Heart left ventricle (tissue), 16 donors: ENCODE measurements around the gene ZMIZ1. TPM values are rescaled to one million over a fixed set of nuclear protein-coding genes. Genes with fewer than 3 reads are reported as not detected.

Source experiments
- ATAC-seq, 4 donors: fragments of 200-7000 bp; cut with Tn5 transposase; one replicate each; pipeline ENCODE4 v1.9.1; 2020 to 2022; ENCODE audit warnings: moderate library complexity in 4 of 4, mild to moderate bottlenecking in 3 of 4, moderate number of reproducible peaks in 1 of 4
- DNase-seq, 5 donors: peaks; one replicate each; pipeline ENCODE4 v3.0.0-alpha.2; 2020
- H3K27ac ChIP-seq, 12 donors: fragments of 200-600 bp; sonication (generic) in 4 of 12; one replicate each; pipeline versions ENCODE4 v1.5.0 to v1.8.0; 2016 to 2022; ENCODE audit warnings: mild to moderate bottlenecking in 2 of 12
- H3K27me3 ChIP-seq, 9 donors: fragments of 200-600 bp; sonication (generic) in 2 of 9; one replicate each; pipeline versions ENCODE4 v1.5.1 to v1.8.0; 2016 to 2022; ENCODE audit warnings: mild to moderate bottlenecking in 3 of 9
- H3K36me3 ChIP-seq, 9 donors: fragments of 200-600 bp; sonication (generic) in 2 of 9; one replicate each; pipeline versions ENCODE4 v1.5.0 to v1.8.0; 2018 to 2022; ENCODE audit warnings: mild to moderate bottlenecking in 2 of 9
- H3K4me1 ChIP-seq, 12 donors: fragments of 200-600 bp; sonication (generic) in 4 of 12; one replicate each; pipeline versions ENCODE4 v1.5.0 to v1.8.0; 2016 to 2022; ENCODE audit warnings: mild to moderate bottlenecking in 3 of 12
- H3K4me3 ChIP-seq, 12 donors: fragments of 200-600 bp; sonication (generic) in 4 of 12; one replicate each; pipeline versions ENCODE4 v1.5.0 to v1.8.0; 2017 to 2022; ENCODE audit warnings: mild to moderate bottlenecking in 9 of 12, moderate library complexity in 4 of 12
- H3K9me3 ChIP-seq, 12 donors: fragments of 200-600 bp; sonication (generic) in 4 of 12; one replicate each; pipeline versions ENCODE4 v1.5.0 to v1.8.0; 2016 to 2022; ENCODE audit warnings: mild to moderate bottlenecking in 1 of 12
- POLR2A ChIP-seq, 2 donors: fragments of 450-650 bp; IDR thresholded peaks; one replicate each; pipeline ENCODE4 v1.6.1; 2017; ENCODE audit warnings: antibody characterized with exemption in 2 of 2, mild to moderate bottlenecking in 2 of 2, moderate library complexity in 2 of 2
- WGBS, 4 donors: extraction: QIAGEN DNeasy Blood & Tissue Kit in 2 of 4; methylation state at CpG; one replicate each; pipeline versions ENCODE4 v1.1.5 to v1.1.7; 2013 to 2018; 5-methylcytosine and 5-hydroxymethylcytosine counted together
- intact Hi-C, 10 donors: fragments of 100-400 bp; cut with DNase I; formaldehyde crosslinking; loops; one replicate each; pipeline versions ENCODE4 v1.11.1 to v1.14.2; 2022
- polyA plus RNA-seq, 2 donors: library from polyadenylated mRNA; stranded (reverse); fragments of 200-250 nt; gene quantifications; one replicate each; pipeline ENCODE4 v1.2.3, GENCODE V29; 2013
- total RNA-seq, 9 donors: library from RNA; depleted of rRNA in 2 of 9; stranded (reverse); fragments of >200 nt in 2 of 9; fragmentation: NEBNext Ultra II Directional in 3 of 9; extraction: Animal tissue kit (Norgen Biotek cat#: 25700) in 3 of 9; gene quantifications; one replicate each; pipeline versions ENCODE4 v1.1.0 to v1.2.4, GENCODE V29; 2016 to 2023
- TF ChIP-seq, protein P1 (sequence below), 12 donors: fragments of 200-600 bp; sonication (generic) in 4 of 12; IDR thresholded peaks; one replicate each; pipeline versions ENCODE4 v1.5.0 to v1.8.0; 2018 to 2022; ENCODE audit warnings: antibody characterized with exemption in 12 of 12, mild to moderate bottlenecking in 5 of 12
- donor health status: ischemic (EF 13 %, LVEDD 7.1; RV severe dilation, severe dysfunction).
- donor health status: healthy with polysubstance abuse.
- donor health status: DM: no; HTN: yes; CAD: no.
- donor health status: DM: no; HTN: no; CAD: no.
- donor health status: ischemic (EF 25% LVEDD 6.9; RV normal size, moderate dysfunction).
- donor health status: ischemic (EF 25% LVEDD 5.7; RV mildly dilated, moderate dysfunction).
- donor health status: healthy.
- donor health status: DM: yes; HTN: yes; CAD: no.
- donor health status: ischemic (EF 35%, LVEDD 5.7; RV mildly dilated, moderate dysfunction).
- donor health status: nonischemic (EF 11% LVEDD 7.7; RV severe dilation, severe dysfunction).
- donor health status: DM: yes; HTN: yes; CAD: no.
- donor health status: PGD.
- donor health status: ischemic (EF 29% LVEDD 5.4; RV normal size, mild dysfunction).
- donor health status: nonischemic (EF 23%, LVEDD 6.1; RV moderate dilation, normal function).

ZMIZ1 gene
- total and polyA plus RNA-seq, 11 donors: 19.7 to 75.4 (median 49.2) TPM

GRCh38 chr10:79027147-79028055 lies 41.4 kb upstream of the ZMIZ1 start:
- Histone ChIP-seq H3K27me3 (no peaks in the 10 kb centered on the region), H3K4me3 (no peak overlapping the region), H3K27ac (no peak overlapping the region), H3K36me3 (no peaks in the 10 kb centered on the region), H3K9me3 (no peaks in the 10 kb centered on the region), H3K4me1 (peaks cover 0 to 28% (median 11%) of the 10 kb centered on the region in 12 donors)
- WGBS, 4 donors: 77 to 93% (median 88%) methylated on average over 15 to 18 of the region's 18 CpGs
- intact Hi-C loops: loop anchor here in 2 of 10 donors (5.0 kb wide), 1 partner anchor 35 kb away; no protein-coding TSS in a partner anchor
- ATAC-seq (no peak), DNase-seq (peak in 1 of 5 donors; percentile 48)
- TF ChIP-seq POLR2A (IDR thresholded peaks at IDR 0.05): no peak
- TF ChIP-seq, protein P1, sequence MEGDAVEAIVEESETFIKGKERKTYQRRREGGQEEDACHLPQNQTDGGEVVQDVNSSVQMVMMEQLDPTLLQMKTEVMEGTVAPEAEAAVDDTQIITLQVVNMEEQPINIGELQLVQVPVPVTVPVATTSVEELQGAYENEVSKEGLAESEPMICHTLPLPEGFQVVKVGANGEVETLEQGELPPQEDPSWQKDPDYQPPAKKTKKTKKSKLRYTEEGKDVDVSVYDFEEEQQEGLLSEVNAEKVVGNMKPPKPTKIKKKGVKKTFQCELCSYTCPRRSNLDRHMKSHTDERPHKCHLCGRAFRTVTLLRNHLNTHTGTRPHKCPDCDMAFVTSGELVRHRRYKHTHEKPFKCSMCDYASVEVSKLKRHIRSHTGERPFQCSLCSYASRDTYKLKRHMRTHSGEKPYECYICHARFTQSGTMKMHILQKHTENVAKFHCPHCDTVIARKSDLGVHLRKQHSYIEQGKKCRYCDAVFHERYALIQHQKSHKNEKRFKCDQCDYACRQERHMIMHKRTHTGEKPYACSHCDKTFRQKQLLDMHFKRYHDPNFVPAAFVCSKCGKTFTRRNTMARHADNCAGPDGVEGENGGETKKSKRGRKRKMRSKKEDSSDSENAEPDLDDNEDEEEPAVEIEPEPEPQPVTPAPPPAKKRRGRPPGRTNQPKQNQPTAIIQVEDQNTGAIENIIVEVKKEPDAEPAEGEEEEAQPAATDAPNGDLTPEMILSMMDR (IDR thresholded peaks at IDR 0.05): no peak

- no peaks in the 10 kb centered on the region for H3K27me3 ChIP-seq
- H3K27ac ChIP-seq: no peak overlapping the region
- H3K36me3 ChIP-seq: no peaks in the 10 kb centered on the region
- intact Hi-C loops: loop anchor here in 2 of 10 donors (5.0 kb wide), 1 partner anchor 34 kb away; no protein-coding TSS in a partner anchor
- no peak for ATAC-seq
- DNase-seq: peak in 1 of 5 donors; percentile 22
- H3K4me3 ChIP-seq: no peak overlapping the region
- peaks cover 0 to 22% (median 7%) of the 10 kb centered on the region in 12 donors for H3K4me1 ChIP-seq
- 65 to 87% (median 87%) methylated on average over 3 to 4 of the region's 4 CpGs for WGBS, 4 donors
- H3K9me3 ChIP-seq: no peaks in the 10 kb centered on the region
- TF ChIP-seq, protein P1 (IDR thresholded peaks at IDR 0.05): no peak
- no peak for TF ChIP-seq POLR2A (IDR thresholded peaks at IDR 0.05)
These were observed 40.7 kb upstream of the ZMIZ1 start for GRCh38 chr10:79028056-79028430.

- intact Hi-C loops: loop anchor here in 2 of 10 donors (5.0 kb wide), 1 partner anchor 34 kb away; no protein-coding TSS in a partner anchor
- DNase-seq (peak in 1 of 5 donors; percentile 33), ATAC-seq (no peak)
- no peak overlapping the region for H3K27ac ChIP-seq
- H3K4me3 ChIP-seq: no peak overlapping the region
- WGBS, 4 donors: 82 to 92% (median 90%) methylated on average over 5 of the region's 5 CpGs
- no peaks in the 10 kb centered on the region for H3K36me3 ChIP-seq
- TF ChIP-seq, protein P1 (IDR thresholded peaks at IDR 0.05): no peak
- TF ChIP-seq POLR2A (IDR thresholded peaks at IDR 0.05): no peak
- H3K27me3 ChIP-seq: no peaks in the 10 kb centered on the region
- peaks cover 0 to 17% (median 3%) of the 10 kb centered on the region in 12 donors for H3K4me1 ChIP-seq
- no peaks in the 10 kb centered on the region for H3K9me3 ChIP-seq
These were observed 40.2 kb upstream of the ZMIZ1 start for GRCh38 chr10:79028451-79029010.
